ENCODE results near the gene GUK1.

DNA sequence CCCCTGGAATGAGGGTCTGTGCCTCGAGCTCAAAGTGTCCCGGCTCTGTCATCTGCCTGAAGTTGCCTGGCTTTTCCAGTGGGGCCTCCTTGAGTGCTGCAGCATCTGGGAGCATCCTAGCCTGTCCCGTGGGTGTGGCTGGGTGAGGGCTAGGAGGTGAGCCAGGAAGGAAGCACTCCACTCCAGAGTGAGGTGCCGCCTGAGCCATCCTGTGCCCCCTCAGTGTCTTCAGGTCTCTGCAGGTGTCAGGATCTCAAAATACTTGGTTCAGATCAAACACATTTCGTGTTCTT lies 37.0 kb downstream of the GUK1 start:
- no peak for TF ChIP-seq YY1 (IDR thresholded peaks at IDR 0.05; ENCODE audit: insufficient read depth, insufficient read length)
- TF ChIP-seq ZNF274 (IDR thresholded peaks at IDR 0.05; ENCODE audit: low read depth, low read length) = no peak
- no peak for TF ChIP-seq SUZ12 (IDR thresholded peaks at IDR 0.05; ENCODE audit: extremely low read depth, insufficient read depth, insufficient read length)
